ENCODE results near the gene HOXA6. TPM values are rescaled to one million over a fixed set of nuclear protein-coding genes. Genes with fewer than 3 reads are reported as not detected.

The HOXA6 gene
- total RNA-seq, 2 experiments from 2014 or later, result not detected

- H3K36me3 Mint-ChIP-seq (ENCODE audit: low read depth), result no peaks in the 10 kb centered on the region
- peaks cover 30% of the 10 kb centered on the region for H3K27me3 Mint-ChIP-seq
- no peaks in the 10 kb centered on the region for H3K9me3 Mint-ChIP-seq
- CTCF ChIA-PET, result interaction anchor here (0.7 kb wide), 1 partner anchor 25 kb away, joined by 3 read pairs; no protein-coding TSS in a partner anchor
- no peaks in the 10 kb centered on the region for H3K4me1 Mint-ChIP-seq
- H3K27ac Mint-ChIP-seq, result no peak overlapping the region
- POLR2A ChIA-PET, result no interaction called here
- H3K4me3 Mint-ChIP-seq, result no peak overlapping the region
- DNase-seq, result no peak
These were observed 20.8 kb downstream of the HOXA6 start for GRCh38 chr7:27126596-27127327.

GRCh38 chr7:27125986-27126394, 21.6 kb downstream of the HOXA6 start:
- Mint-ChIP-seq H3K27ac (no peak overlapping the region), H3K36me3 (ENCODE audit: low read depth) (no peaks in the 10 kb centered on the region), H3K4me3 (no peak overlapping the region), H3K4me1 (no peaks in the 10 kb centered on the region), H3K27me3 (peaks cover 27% of the 10 kb centered on the region), H3K9me3 (no peaks in the 10 kb centered on the region)
- CTCF ChIA-PET, result no interaction called here
- POLR2A ChIA-PET, result no interaction called here
- no peak for DNase-seq

DNA sequence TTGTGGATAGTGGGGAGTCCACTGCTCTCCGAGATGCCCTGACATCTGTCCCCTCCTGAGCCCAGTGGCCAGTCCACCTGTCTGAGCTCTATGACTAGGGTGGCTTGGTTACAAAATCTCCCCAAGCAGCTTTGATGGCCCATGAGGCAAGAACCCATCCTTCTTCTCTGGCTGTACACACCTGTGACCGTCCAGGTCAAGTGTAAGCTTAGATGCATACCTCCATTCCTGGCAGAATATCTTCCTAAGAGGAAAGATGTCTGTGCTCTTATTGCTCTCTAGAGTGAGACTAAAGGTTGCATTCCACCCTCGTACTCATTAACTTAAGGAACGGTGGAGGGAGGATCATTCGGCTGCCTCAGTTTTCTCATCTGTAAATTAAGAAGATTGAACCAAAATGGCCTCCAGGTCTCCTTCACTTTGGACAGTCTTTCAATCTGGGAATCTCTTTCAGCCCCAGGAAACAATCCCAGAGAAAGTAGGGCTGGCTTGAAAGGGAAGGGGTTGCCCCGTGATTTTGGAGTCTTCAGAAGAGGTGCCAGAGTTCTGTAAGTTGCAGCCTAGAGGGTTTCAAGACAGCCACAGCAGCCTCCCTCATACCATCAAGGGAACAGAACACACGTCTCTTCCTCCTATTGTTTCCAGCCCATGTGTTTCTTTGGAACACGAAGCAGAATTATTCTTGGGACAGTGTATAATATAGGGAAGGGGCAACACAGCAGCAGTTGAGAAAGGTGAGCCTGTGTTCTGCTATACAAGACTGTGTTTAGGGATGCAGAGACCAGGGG, 22.5 kb downstream of the HOXA6 start:
- CTCF ChIA-PET, result no interaction called here
- Mint-ChIP-seq H3K27ac (no peak overlapping the region), H3K27me3 (peaks cover 27% of the 10 kb centered on the region)

GRCh38 chr7:27124096-27124901, 23.3 kb downstream of the HOXA6 start:
- H3K4me3 Mint-ChIP-seq, result no peak overlapping the region
- ChIA-PET CTCF (no interaction called here), POLR2A (no interaction called here)
- peaks cover 28% of the 10 kb centered on the region for H3K27me3 Mint-ChIP-seq
- no peaks in the 10 kb centered on the region for H3K36me3 Mint-ChIP-seq (ENCODE audit: low read depth)
- H3K27ac Mint-ChIP-seq, result no peak overlapping the region
- no peaks in the 10 kb centered on the region for H3K4me1 Mint-ChIP-seq
- no peaks in the 10 kb centered on the region for H3K9me3 Mint-ChIP-seq
- DNase-seq, result no peak

More for the DNA sequence above, 22.5 kb downstream of the HOXA6 start:
- POLR2A ChIA-PET, result no interaction called here
- H3K4me3 Mint-ChIP-seq, result no peak overlapping the region
- no peaks in the 10 kb centered on the region for H3K36me3 Mint-ChIP-seq (ENCODE audit: low read depth)
- H3K9me3 Mint-ChIP-seq, result no peaks in the 10 kb centered on the region
- no peaks in the 10 kb centered on the region for H3K4me1 Mint-ChIP-seq
- no peak for DNase-seq

DNA sequence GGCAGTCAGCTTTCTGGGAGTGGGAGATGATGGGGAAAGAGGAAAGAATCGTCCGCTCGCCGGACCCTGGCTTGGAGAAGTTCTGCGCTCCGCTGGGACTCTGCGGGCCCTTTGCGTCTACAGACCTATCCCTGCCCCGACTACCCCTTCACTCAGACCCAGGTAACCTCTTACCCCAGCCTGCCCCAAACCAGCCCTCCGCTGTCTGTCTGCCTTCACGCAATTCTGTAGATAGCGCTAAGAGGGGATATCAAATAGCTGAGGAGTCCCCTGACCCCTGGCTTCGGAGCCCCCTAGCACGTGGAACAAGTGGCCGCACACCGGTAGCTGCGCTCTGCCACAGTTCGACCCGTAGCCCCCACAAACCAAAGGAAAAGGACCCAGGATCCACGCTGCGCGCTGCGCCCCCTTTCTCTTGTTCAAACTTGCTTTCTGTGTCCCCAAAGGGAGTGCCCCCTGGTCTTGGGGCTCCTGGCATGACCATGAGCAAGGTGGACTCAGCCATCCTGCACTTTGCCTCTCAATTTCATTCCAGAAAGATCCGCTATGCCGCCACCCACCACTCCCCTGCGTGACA, 24.0 kb downstream of the HOXA6 start:
- POLR2A ChIA-PET, result no interaction called here
- DNase-seq, result no peak
- Mint-ChIP-seq H3K27me3 (peaks cover 26% of the 10 kb centered on the region), H3K9me3 (no peaks in the 10 kb centered on the region), H3K4me1 (no peaks in the 10 kb centered on the region), H3K36me3 (ENCODE audit: low read depth) (no peaks in the 10 kb centered on the region), H3K4me3 (no peak overlapping the region), H3K27ac (no peak overlapping the region)
- CTCF ChIA-PET, result no interaction called here

GRCh38 chr7:27123007-27123476, 24.5 kb downstream of the HOXA6 start:
- ChIA-PET POLR2A (no interaction called here), CTCF (no interaction called here)
- Mint-ChIP-seq H3K27ac (no peak overlapping the region), H3K27me3 (peaks cover 23% of the 10 kb centered on the region), H3K9me3 (no peaks in the 10 kb centered on the region), H3K4me3 (no peak overlapping the region), H3K4me1 (no peaks in the 10 kb centered on the region), H3K36me3 (ENCODE audit: low read depth) (no peaks in the 10 kb centered on the region)
- DNase-seq, result no peak

GRCh38 chr7:27122077-27122910, 25.3 kb downstream of the HOXA6 start:
- POLR2A ChIA-PET, result no interaction called here
- Mint-ChIP-seq H3K9me3 (no peaks in the 10 kb centered on the region), H3K4me1 (no peaks in the 10 kb centered on the region), H3K27ac (no peak overlapping the region), H3K4me3 (no peak overlapping the region), H3K36me3 (ENCODE audit: low read depth) (no peaks in the 10 kb centered on the region), H3K27me3 (peaks cover 15% of the 10 kb centered on the region)
- no peak for DNase-seq
- CTCF ChIA-PET, result no interaction called here

DNA sequence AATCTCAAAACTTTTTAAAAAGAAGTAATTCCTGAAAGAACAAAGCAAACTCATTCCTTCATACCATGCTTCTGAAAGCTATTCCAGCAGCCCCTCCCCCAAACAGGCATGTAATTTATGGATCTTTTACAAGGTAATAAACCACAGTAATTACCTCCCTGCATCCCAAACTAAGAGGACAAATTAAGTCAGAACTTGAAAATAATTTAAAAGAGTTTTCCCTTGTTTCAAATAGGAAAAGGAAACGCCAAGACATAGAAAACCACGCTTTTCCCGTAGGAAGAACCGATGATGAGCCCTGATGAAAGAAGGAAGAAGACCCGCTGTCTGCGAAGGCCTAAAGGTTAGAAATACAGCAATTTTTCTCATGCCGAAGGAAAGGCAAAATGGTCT, 25.9 kb downstream of the HOXA6 start:
- no peaks in the 10 kb centered on the region for H3K4me1 Mint-ChIP-seq
- H3K27me3 Mint-ChIP-seq, result peaks cover 10% of the 10 kb centered on the region
- no peaks in the 10 kb centered on the region for H3K36me3 Mint-ChIP-seq (ENCODE audit: low read depth)
- no peaks in the 10 kb centered on the region for H3K9me3 Mint-ChIP-seq
- no peak overlapping the region for H3K4me3 Mint-ChIP-seq
- ChIA-PET CTCF (no interaction called here), POLR2A (no interaction called here)
- H3K27ac Mint-ChIP-seq, result no peak overlapping the region
- no peak for DNase-seq

GRCh38 chr7:27119412-27119911, 28.1 kb downstream of the HOXA6 start:
- Mint-ChIP-seq H3K9me3 (no peaks in the 10 kb centered on the region), H3K27me3 (peaks cover 4% of the 10 kb centered on the region), H3K36me3 (ENCODE audit: low read depth) (no peaks in the 10 kb centered on the region), H3K27ac (no peak overlapping the region), H3K4me1 (no peaks in the 10 kb centered on the region), H3K4me3 (no peak overlapping the region)
- POLR2A ChIA-PET, result no interaction called here
- no peak for DNase-seq
- CTCF ChIA-PET, result interaction anchor here (1.0 kb wide), 1 partner anchor 11 kb away, joined by 3 read pairs; no protein-coding TSS in a partner anchor

DNA sequence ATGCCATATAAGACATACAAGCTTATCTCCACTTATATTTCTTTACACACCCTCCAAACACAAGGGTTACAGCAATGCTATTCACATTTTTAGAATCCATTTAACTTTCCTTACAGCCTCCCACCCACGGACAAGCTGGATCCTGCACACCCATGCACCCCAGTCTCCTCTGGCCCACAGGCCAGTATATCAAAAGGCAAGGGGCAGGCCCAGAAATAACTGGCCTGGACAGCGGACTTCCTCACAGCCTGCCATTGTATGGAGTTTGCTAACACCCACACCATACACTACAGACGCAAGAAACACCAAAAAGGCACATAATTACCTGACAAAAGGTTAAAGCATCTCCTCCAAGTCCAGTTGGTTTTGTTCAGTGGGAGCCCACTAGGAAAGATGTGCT, 29.0 kb downstream of the HOXA6 start:
- POLR2A ChIA-PET, result no interaction called here
- H3K9me3 Mint-ChIP-seq, result no peaks in the 10 kb centered on the region
- no peaks in the 10 kb centered on the region for H3K36me3 Mint-ChIP-seq (ENCODE audit: low read depth)

GRCh38 chr7:27117887-27118491, 29.6 kb downstream of the HOXA6 start:
- CTCF ChIA-PET, result interaction anchor here (1.1 kb wide), 1 partner anchor 431 kb away, joined by 3 read pairs; no protein-coding TSS in a partner anchor
- POLR2A ChIA-PET, result no interaction called here
- H3K4me3 Mint-ChIP-seq, result no peak overlapping the region
- no peak overlapping the region for H3K27ac Mint-ChIP-seq
- no peaks in the 10 kb centered on the region for H3K9me3 Mint-ChIP-seq
- DNase-seq, result no peak
- no peaks in the 10 kb centered on the region for H3K36me3 Mint-ChIP-seq (ENCODE audit: low read depth)
- H3K27me3 Mint-ChIP-seq, result peaks cover 4% of the 10 kb centered on the region
- no peaks in the 10 kb centered on the region for H3K4me1 Mint-ChIP-seq

More for the DNA sequence above, 29.0 kb downstream of the HOXA6 start:
- CTCF ChIA-PET, result interaction anchor here (1.1 kb wide), 1 partner anchor 431 kb away, joined by 3 read pairs; no protein-coding TSS in a partner anchor
- H3K27me3 Mint-ChIP-seq, result peaks cover 4% of the 10 kb centered on the region
- H3K4me3 Mint-ChIP-seq, result no peak overlapping the region
- no peak overlapping the region for H3K27ac Mint-ChIP-seq
- H3K4me1 Mint-ChIP-seq, result no peaks in the 10 kb centered on the region
- no peak for DNase-seq

All from activated CD4-positive, alpha-beta memory T cell treated with anti-CD3 and anti-CD28 coated beads, Interleukin-2, amount 10 ng/mL, durations not matched to agents 7 days and 5 days (primary cell).